ENCODE data around the gene CSNK2B. TPM values are rescaled to one million over a fixed set of nuclear protein-coding genes. Genes with fewer than 3 reads are reported as not detected.

Gene CSNK2B
- total RNA-seq, 4 donors from 2014 or later: 130 to 202 (median 184) TPM

DNA sequence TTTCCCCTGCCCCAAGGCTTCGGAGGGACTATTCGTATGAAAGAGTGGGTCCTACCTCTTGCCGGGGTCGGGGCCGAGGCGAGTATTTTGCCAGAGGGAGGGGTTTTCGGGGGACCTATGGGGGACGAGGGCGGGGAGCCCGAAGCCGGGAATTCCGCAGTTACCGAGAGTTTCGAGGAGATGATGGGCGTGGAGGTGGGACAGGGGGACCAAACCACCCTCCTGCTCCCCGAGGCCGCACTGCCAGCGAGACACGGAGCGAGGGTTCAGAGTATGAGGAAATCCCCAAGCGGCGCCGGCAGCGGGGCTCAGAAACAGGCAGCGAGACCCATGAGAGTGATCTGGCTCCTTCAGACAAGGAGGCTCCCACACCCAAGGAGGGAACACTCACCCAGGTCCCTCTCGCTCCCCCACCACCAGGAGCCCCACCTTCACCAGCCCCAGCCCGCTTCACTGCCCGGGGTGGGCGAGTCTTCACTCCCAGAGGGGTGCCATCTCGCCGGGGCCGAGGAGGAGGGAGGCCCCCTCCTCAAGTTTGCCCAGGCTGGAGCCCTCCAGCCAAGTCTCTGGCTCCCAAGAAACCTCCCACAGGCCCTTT is 34.1 kb upstream of the CSNK2B start:
- ATAC-seq (ENCODE audit: low FRiP score) (no peak), DNase-seq (ENCODE audit: low spot score) (no peak)
- TF ChIP-seq, protein P1, sequence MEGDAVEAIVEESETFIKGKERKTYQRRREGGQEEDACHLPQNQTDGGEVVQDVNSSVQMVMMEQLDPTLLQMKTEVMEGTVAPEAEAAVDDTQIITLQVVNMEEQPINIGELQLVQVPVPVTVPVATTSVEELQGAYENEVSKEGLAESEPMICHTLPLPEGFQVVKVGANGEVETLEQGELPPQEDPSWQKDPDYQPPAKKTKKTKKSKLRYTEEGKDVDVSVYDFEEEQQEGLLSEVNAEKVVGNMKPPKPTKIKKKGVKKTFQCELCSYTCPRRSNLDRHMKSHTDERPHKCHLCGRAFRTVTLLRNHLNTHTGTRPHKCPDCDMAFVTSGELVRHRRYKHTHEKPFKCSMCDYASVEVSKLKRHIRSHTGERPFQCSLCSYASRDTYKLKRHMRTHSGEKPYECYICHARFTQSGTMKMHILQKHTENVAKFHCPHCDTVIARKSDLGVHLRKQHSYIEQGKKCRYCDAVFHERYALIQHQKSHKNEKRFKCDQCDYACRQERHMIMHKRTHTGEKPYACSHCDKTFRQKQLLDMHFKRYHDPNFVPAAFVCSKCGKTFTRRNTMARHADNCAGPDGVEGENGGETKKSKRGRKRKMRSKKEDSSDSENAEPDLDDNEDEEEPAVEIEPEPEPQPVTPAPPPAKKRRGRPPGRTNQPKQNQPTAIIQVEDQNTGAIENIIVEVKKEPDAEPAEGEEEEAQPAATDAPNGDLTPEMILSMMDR (IDR thresholded peaks at IDR 0.05): no peak

DNA sequence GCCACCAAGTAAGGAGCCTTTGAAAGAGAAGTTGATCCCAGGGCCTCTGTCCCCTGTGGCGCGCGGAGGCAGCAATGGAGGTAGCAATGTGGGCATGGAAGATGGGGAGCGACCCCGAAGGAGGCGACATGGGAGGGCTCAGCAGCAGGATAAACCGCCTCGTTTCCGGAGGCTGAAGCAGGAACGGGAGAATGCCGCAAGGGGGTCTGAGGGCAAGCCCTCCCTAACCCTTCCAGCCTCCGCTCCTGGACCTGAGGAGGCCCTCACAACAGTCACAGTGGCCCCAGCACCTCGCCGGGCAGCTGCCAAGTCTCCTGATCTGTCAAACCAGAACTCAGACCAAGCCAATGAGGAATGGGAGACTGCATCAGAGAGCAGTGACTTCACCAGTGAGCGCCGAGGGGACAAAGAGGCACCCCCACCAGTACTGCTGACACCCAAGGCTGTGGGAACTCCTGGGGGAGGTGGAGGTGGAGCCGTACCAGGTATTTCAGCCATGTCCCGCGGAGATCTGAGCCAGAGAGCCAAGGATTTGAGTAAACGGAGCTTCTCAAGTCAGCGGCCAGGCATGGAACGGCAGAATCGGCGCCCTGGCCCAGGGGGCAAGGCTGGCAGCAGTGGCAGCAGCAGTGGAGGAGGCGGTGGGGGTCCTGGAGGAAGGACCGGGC is 33.5 kb upstream of the CSNK2B start:
- no peak for DNase-seq (ENCODE audit: low spot score)
- TF ChIP-seq, protein P1 (IDR thresholded peaks at IDR 0.05): no peak
- ATAC-seq (ENCODE audit: low FRiP score): no peak

DNA sequence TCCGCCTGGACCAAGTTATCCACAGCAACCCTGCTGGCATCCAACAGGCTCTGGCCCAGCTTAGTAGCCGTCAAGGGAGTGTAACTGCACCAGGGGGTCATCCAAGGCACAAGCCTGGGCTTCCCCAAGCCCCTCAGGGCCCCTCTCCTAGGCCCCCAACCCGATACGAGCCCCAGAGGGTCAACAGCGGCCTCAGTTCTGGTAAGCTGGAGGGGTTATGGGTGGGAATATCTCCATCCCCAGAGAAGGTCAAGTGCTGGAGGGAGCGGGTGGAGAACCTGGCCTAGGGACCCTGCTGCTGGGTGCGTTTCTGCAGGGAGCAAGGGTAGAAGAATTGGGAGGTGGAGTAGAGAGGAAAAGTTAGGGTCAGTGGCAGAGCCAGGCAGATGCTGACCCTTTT is 32.4 kb upstream of the CSNK2B start:
- ATAC-seq (ENCODE audit: low FRiP score) (no peak), DNase-seq (ENCODE audit: low spot score) (no peak)
- TF ChIP-seq, protein P1 (IDR thresholded peaks at IDR 0.05): no peak

GRCh38 chr6:31634131-31634530 is 31.7 kb upstream of the CSNK2B start:
- no peak for DNase-seq (ENCODE audit: low spot score)
- TF ChIP-seq, protein P1 (IDR thresholded peaks at IDR 0.05): no peak
- no peak for ATAC-seq (ENCODE audit: low FRiP score)

GRCh38 chr6:31634969-31635575 is 30.8 kb upstream of the CSNK2B start:
- DNase-seq (ENCODE audit: low spot score) (no peak), ATAC-seq (ENCODE audit: low FRiP score) (no peak)
- TF ChIP-seq, protein P1 (IDR thresholded peaks at IDR 0.05): no peak

DNA sequence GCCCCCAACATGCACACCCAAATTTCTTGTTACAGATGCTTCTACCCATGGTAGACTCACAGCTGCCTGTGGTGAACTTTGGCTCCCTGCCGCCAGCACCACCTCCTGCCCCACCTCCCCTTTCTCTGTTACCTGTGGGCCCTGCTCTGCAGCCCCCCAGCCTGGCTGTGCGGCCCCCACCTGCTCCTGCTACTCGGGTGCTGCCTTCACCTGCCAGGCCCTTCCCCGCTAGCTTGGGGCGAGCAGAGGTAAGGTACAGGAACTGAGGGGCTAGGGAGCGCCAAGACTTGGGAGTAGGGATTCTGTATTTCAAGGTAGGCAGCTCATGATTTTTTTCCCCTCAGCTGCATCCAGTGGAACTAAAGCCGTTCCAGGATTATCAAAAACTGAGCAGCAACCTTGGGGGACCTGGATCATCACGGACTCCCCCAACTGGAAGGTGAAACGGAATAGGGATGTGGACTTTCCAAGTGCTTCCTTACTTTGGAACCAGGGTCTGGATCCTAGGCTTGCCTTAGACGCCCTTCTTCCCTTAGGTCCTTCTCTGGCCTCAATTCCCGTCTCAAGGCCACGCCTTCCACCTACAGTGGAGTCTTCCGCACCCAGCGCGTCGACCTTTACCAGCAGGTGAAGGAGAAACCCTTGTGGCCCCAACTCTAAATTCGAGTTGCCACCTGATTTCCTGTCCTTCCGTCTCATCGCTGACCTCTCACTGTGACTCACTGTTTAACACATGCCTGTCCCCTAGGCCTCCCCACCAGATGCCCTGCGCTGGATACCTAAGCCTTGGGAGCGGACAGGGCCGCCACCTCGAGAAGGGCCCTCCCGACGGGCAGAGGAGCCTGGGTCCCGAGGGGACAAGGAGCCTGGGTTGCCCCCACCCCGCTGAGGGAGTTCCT is 28.9 kb upstream of the CSNK2B start:
- DNase-seq (ENCODE audit: low spot score) (no peak), ATAC-seq (ENCODE audit: low FRiP score) (no peak)
- TF ChIP-seq, protein P1 (IDR thresholded peaks at IDR 0.05): no peak

Data from omental fat pad (tissue), 4 donors.